Measurements from ENCODE around the gene SRRM2.

SRRM2 gene

GRCh38 chr16:2709588-2709984, 42.9 kb upstream of the SRRM2 start:
- no peak overlapping the region for H4K8ac ChIP-seq (ENCODE audit: low read depth, low read length)
- H3K4me3 ChIP-seq (ENCODE audit: low read length) = no peak overlapping the region
- no peaks in the 10 kb centered on the region for H3K4me1 ChIP-seq (ENCODE audit: control insufficient read depth, low read depth, low read length)
- DNase-seq = no peak
- no peak overlapping the region for H3K9ac ChIP-seq (ENCODE audit: low read length)
- peaks cover 2% of the 10 kb centered on the region for H3K36me3 ChIP-seq (ENCODE audit: control insufficient read depth, insufficient read depth, low read length)
- no peak overlapping the region for H3K4me2 ChIP-seq (ENCODE audit: low read length)
- H3K18ac ChIP-seq (ENCODE audit: low read length) = no peak overlapping the region
- H2AK5ac ChIP-seq (ENCODE audit: low read length) = no peak overlapping the region
- no peak overlapping the region for H2BK120ac ChIP-seq (ENCODE audit: low read depth, low read length)
- H2BK5ac ChIP-seq (ENCODE audit: low read length) = no peak overlapping the region
- H3K27ac ChIP-seq (ENCODE audit: low read depth, low read length) = no peak overlapping the region
- no peaks in the 10 kb centered on the region for H3K27me3 ChIP-seq (ENCODE audit: insufficient read depth, low read length, poor library complexity)
- H3K4ac ChIP-seq (ENCODE audit: low read depth, low read length) = no peak overlapping the region
- no peak overlapping the region for H3K23ac ChIP-seq (ENCODE audit: low read length)
- WGBS (ENCODE audit: extremely low coverage, insufficient coverage, low lambda C conversion rate) = no CpG with 5 or more reads among the region's 10 CpGs
- no peaks in the 10 kb centered on the region for H3K79me1 ChIP-seq (ENCODE audit: low read length)
- H3K79me2 ChIP-seq (ENCODE audit: control insufficient read depth, insufficient read depth, low read length) = no peaks in the 10 kb centered on the region
- no peak overlapping the region for H3K56ac ChIP-seq (ENCODE audit: low read length)
- no peak overlapping the region for H2BK15ac ChIP-seq (replicated peaks; ENCODE audit: low read depth)
- H4K5ac ChIP-seq (ENCODE audit: low read length) = no peak overlapping the region

- Histone ChIP-seq H3K4me1 (ENCODE audit: control insufficient read depth, low read depth, low read length) (no peaks in the 10 kb centered on the region), H3K4me2 (ENCODE audit: low read length) (no peak overlapping the region), H2BK120ac (ENCODE audit: low read depth, low read length) (no peak overlapping the region), H2BK5ac (ENCODE audit: low read length) (no peak overlapping the region), H3K23ac (ENCODE audit: low read length) (no peak overlapping the region), H3K56ac (ENCODE audit: low read length) (no peak overlapping the region), H2BK15ac (replicated peaks; ENCODE audit: low read depth) (no peak overlapping the region), H3K4me3 (ENCODE audit: low read length) (no peak overlapping the region), H3K9ac (ENCODE audit: low read length) (no peak overlapping the region), H3K36me3 (ENCODE audit: control insufficient read depth, insufficient read depth, low read length) (peaks cover 2% of the 10 kb centered on the region), H3K27ac (ENCODE audit: low read depth, low read length) (no peak overlapping the region), H2AK5ac (ENCODE audit: low read length) (no peak overlapping the region), H3K79me2 (ENCODE audit: control insufficient read depth, insufficient read depth, low read length) (no peaks in the 10 kb centered on the region), H4K5ac (ENCODE audit: low read length) (no peak overlapping the region), H3K4ac (ENCODE audit: low read depth, low read length) (no peak overlapping the region), H4K8ac (ENCODE audit: low read depth, low read length) (no peak overlapping the region), H3K18ac (ENCODE audit: low read length) (no peak overlapping the region), H3K27me3 (ENCODE audit: insufficient read depth, low read length, poor library complexity) (no peaks in the 10 kb centered on the region), H3K79me1 (ENCODE audit: low read length) (no peaks in the 10 kb centered on the region)
- no peak for DNase-seq
- no CpG with 5 or more reads among the region's 20 CpGs for WGBS (ENCODE audit: extremely low coverage, insufficient coverage, low lambda C conversion rate)
Observed at GRCh38 chr16:2710021-2710710, 42.3 kb upstream of the SRRM2 start.

GRCh38 chr16:2710711-2711231, 41.7 kb upstream of the SRRM2 start:
- peaks cover 2% of the 10 kb centered on the region for H3K36me3 ChIP-seq (ENCODE audit: control insufficient read depth, insufficient read depth, low read length)
- WGBS (ENCODE audit: extremely low coverage, insufficient coverage, low lambda C conversion rate) = no CpG with 5 or more reads among the region's 11 CpGs

GRCh38 chr16:2711370-2712062, 40.9 kb upstream of the SRRM2 start:
- no peak overlapping the region for H2BK120ac ChIP-seq (ENCODE audit: low read depth, low read length)
- no peaks in the 10 kb centered on the region for H3K79me2 ChIP-seq (ENCODE audit: control insufficient read depth, insufficient read depth, low read length)
- no peak overlapping the region for H3K4me3 ChIP-seq (ENCODE audit: low read length)
- no peaks in the 10 kb centered on the region for H3K79me1 ChIP-seq (ENCODE audit: low read length)
- H3K27me3 ChIP-seq (ENCODE audit: insufficient read depth, low read length, poor library complexity) = no peaks in the 10 kb centered on the region
- H3K27ac ChIP-seq (ENCODE audit: low read depth, low read length) = no peak overlapping the region
- H4K5ac ChIP-seq (ENCODE audit: low read length) = no peak overlapping the region
- H2BK5ac ChIP-seq (ENCODE audit: low read length) = no peak overlapping the region
- H3K9ac ChIP-seq (ENCODE audit: low read length) = no peak overlapping the region
- no peaks in the 10 kb centered on the region for H3K4me1 ChIP-seq (ENCODE audit: control insufficient read depth, low read depth, low read length)
- H4K8ac ChIP-seq (ENCODE audit: low read depth, low read length) = no peak overlapping the region
- WGBS (ENCODE audit: extremely low coverage, insufficient coverage, low lambda C conversion rate) = no CpG with 5 or more reads among the region's 22 CpGs
- no peak overlapping the region for H2BK15ac ChIP-seq (replicated peaks; ENCODE audit: low read depth)
- H3K23ac ChIP-seq (ENCODE audit: low read length) = no peak overlapping the region
- H3K36me3 ChIP-seq (ENCODE audit: control insufficient read depth, insufficient read depth, low read length) = peaks cover 2% of the 10 kb centered on the region
- no peak overlapping the region for H3K56ac ChIP-seq (ENCODE audit: low read length)
- no peak for DNase-seq
- H3K18ac ChIP-seq (ENCODE audit: low read length) = no peak overlapping the region
- no peak overlapping the region for H2AK5ac ChIP-seq (ENCODE audit: low read length)
- H3K4me2 ChIP-seq (ENCODE audit: low read length) = no peak overlapping the region
- no peak overlapping the region for H3K4ac ChIP-seq (ENCODE audit: low read depth, low read length)

More at GRCh38 chr16:2710711-2711231, 41.7 kb upstream of the SRRM2 start:
- no peak overlapping the region for H3K4me2 ChIP-seq (ENCODE audit: low read length)
- H4K8ac ChIP-seq (ENCODE audit: low read depth, low read length) = no peak overlapping the region
- no peak for DNase-seq
- no peak overlapping the region for H2BK120ac ChIP-seq (ENCODE audit: low read depth, low read length)
- no peak overlapping the region for H2BK5ac ChIP-seq (ENCODE audit: low read length)
- no peak overlapping the region for H2AK5ac ChIP-seq (ENCODE audit: low read length)
- H3K27me3 ChIP-seq (ENCODE audit: insufficient read depth, low read length, poor library complexity) = no peaks in the 10 kb centered on the region
- no peaks in the 10 kb centered on the region for H3K4me1 ChIP-seq (ENCODE audit: control insufficient read depth, low read depth, low read length)
- no peak overlapping the region for H3K9ac ChIP-seq (ENCODE audit: low read length)
- no peak overlapping the region for H3K4ac ChIP-seq (ENCODE audit: low read depth, low read length)
- H2BK15ac ChIP-seq (replicated peaks; ENCODE audit: low read depth) = no peak overlapping the region
- H3K79me2 ChIP-seq (ENCODE audit: control insufficient read depth, insufficient read depth, low read length) = no peaks in the 10 kb centered on the region
- no peaks in the 10 kb centered on the region for H3K79me1 ChIP-seq (ENCODE audit: low read length)
- no peak overlapping the region for H4K5ac ChIP-seq (ENCODE audit: low read length)
- H3K27ac ChIP-seq (ENCODE audit: low read depth, low read length) = no peak overlapping the region
- no peak overlapping the region for H3K23ac ChIP-seq (ENCODE audit: low read length)
- no peak overlapping the region for H3K4me3 ChIP-seq (ENCODE audit: low read length)
- no peak overlapping the region for H3K56ac ChIP-seq (ENCODE audit: low read length)
- no peak overlapping the region for H3K18ac ChIP-seq (ENCODE audit: low read length)

- no CpG with 5 or more reads among the region's 14 CpGs for WGBS (ENCODE audit: extremely low coverage, insufficient coverage, low lambda C conversion rate)
- Histone ChIP-seq H3K79me1 (ENCODE audit: low read length) (no peaks in the 10 kb centered on the region), H3K4me1 (ENCODE audit: control insufficient read depth, low read depth, low read length) (no peaks in the 10 kb centered on the region), H3K4me2 (ENCODE audit: low read length) (no peak overlapping the region), H3K56ac (ENCODE audit: low read length) (no peak overlapping the region), H2AK5ac (ENCODE audit: low read length) (no peak overlapping the region), H3K23ac (ENCODE audit: low read length) (no peak overlapping the region), H3K36me3 (ENCODE audit: control insufficient read depth, insufficient read depth, low read length) (peaks cover 2% of the 10 kb centered on the region), H3K9ac (ENCODE audit: low read length) (no peak overlapping the region), H4K5ac (ENCODE audit: low read length) (no peak overlapping the region), H2BK15ac (replicated peaks; ENCODE audit: low read depth) (no peak overlapping the region), H3K4me3 (ENCODE audit: low read length) (no peak overlapping the region), H2BK120ac (ENCODE audit: low read depth, low read length) (no peak overlapping the region), H3K4ac (ENCODE audit: low read depth, low read length) (no peak overlapping the region), H3K27ac (ENCODE audit: low read depth, low read length) (no peak overlapping the region), H4K8ac (ENCODE audit: low read depth, low read length) (no peak overlapping the region), H3K27me3 (ENCODE audit: insufficient read depth, low read length, poor library complexity) (no peaks in the 10 kb centered on the region), H3K18ac (ENCODE audit: low read length) (no peak overlapping the region), H3K79me2 (ENCODE audit: control insufficient read depth, insufficient read depth, low read length) (no peaks in the 10 kb centered on the region), H2BK5ac (ENCODE audit: low read length) (no peak overlapping the region)
- no peak for DNase-seq
Observed at GRCh38 chr16:2712063-2712441, 40.4 kb upstream of the SRRM2 start.
